H9 (cell line): ENCODE data around the gene SHANK1. TPM values are rescaled to one million over a fixed set of nuclear protein-coding genes. Genes with fewer than 3 reads are reported as not detected.

Experiments used
- DNase-seq: peaks from one replicate; pipeline ENCODE4 v3.0.0-alpha.2; 2017
- H2AFZ ChIP-seq: one replicate; pipeline ENCODE4 v1.6.1; 2013; ENCODE audit warnings: mild to moderate bottlenecking, low read length, control low read depth, moderate library complexity
- H2AK5ac ChIP-seq: 2 replicates; pipeline ENCODE4 v1.6.1; 2013; ENCODE audit warnings: low read length, control low read depth, mixed read lengths; ENCODE audit not compliant: insufficient read length
- H2BK120ac ChIP-seq: one replicate; pipeline ENCODE4 v1.6.1; 2013; ENCODE audit warnings: low read depth, mild to moderate bottlenecking, low read length, control low read depth, inconsistent platforms; ENCODE audit not compliant: poor library complexity, severe bottlenecking
- H2BK12ac ChIP-seq: 2 replicates; pipeline ENCODE4 v1.6.1; 2013; ENCODE audit warnings: low read length, control low read depth, mixed read lengths, low read depth; ENCODE audit not compliant: insufficient read length
- H2BK15ac ChIP-seq: 2 replicates; pipeline ENCODE4 v1.6.1; 2013; ENCODE audit warnings: low read depth, low read length, control low read depth
- H2BK20ac ChIP-seq: one replicate; pipeline ENCODE4 v1.6.1; 2013; ENCODE audit warnings: low read depth, mild to moderate bottlenecking, low read length, control low read depth, inconsistent platforms; ENCODE audit not compliant: poor library complexity, severe bottlenecking
- H2BK5ac ChIP-seq: 2 replicates; pipeline ENCODE4 v1.6.1; 2013; ENCODE audit warnings: low read length, control low read depth, mixed read lengths; ENCODE audit not compliant: insufficient read length
- H3K14ac ChIP-seq: 2 replicates; pipeline ENCODE4 v1.6.1; 2013; ENCODE audit warnings: low read length, control low read depth; ENCODE audit not compliant: insufficient read depth
- H3K18ac ChIP-seq: 2 replicates; pipeline ENCODE4 v1.6.1; 2013; ENCODE audit warnings: low read depth, mild to moderate bottlenecking, mixed read lengths, low read length, control low read depth; ENCODE audit not compliant: insufficient read length
- H3K23ac ChIP-seq: 2 replicates; pipeline ENCODE4 v1.6.1; 2013; ENCODE audit warnings: low read length, control low read depth, mixed read lengths, low read depth; ENCODE audit not compliant: insufficient read length
- H3K23me2 ChIP-seq: 2 replicates; pipeline ENCODE4 v1.6.1; 2013; ENCODE audit warnings: low read depth, mild to moderate bottlenecking, mixed read lengths, low read length, control low read depth; ENCODE audit not compliant: insufficient read length, poor library complexity, severe bottlenecking
- H3K27ac ChIP-seq: 2 replicates; pipeline ENCODE4 v1.5.1; 2013; ENCODE audit warnings: low read length, control low read depth, mixed read lengths, low read depth; ENCODE audit not compliant: insufficient read length
- H3K27me3 ChIP-seq: 2 replicates; pipeline ENCODE4 v1.6.1; 2013; ENCODE audit warnings: low read length, control low read depth, inconsistent platforms; ENCODE audit not compliant: insufficient read depth
- H3K4ac ChIP-seq: 2 replicates; pipeline ENCODE4 v1.6.1; 2013; ENCODE audit warnings: low read depth, mild to moderate bottlenecking, control low read depth, inconsistent platforms, low read length, moderate library complexity
- H3K4me1 ChIP-seq: 2 replicates; pipeline ENCODE4 v1.6.1; 2013; ENCODE audit warnings: low read length, control low read depth, inconsistent platforms; ENCODE audit not compliant: insufficient read depth
- H3K4me2 ChIP-seq: 2 replicates; pipeline ENCODE4 v1.6.1; 2013; ENCODE audit warnings: low read length, control low read depth, mixed read lengths; ENCODE audit not compliant: insufficient read length, insufficient read depth
- H3K56ac ChIP-seq: 2 replicates; pipeline ENCODE4 v1.6.1; 2013; ENCODE audit warnings: low read depth, mild to moderate bottlenecking, mixed read lengths, low read length, control low read depth; ENCODE audit not compliant: insufficient read length
- H3K79me1 ChIP-seq: 2 replicates; pipeline ENCODE4 v1.6.1; 2013; ENCODE audit warnings: low read depth, mild to moderate bottlenecking, moderate library complexity, low read length, control low read depth, inconsistent platforms; ENCODE audit not compliant: insufficient read depth, poor library complexity, severe bottlenecking
- H3K79me2 ChIP-seq: 2 replicates; pipeline ENCODE4 v1.6.1; 2013; ENCODE audit warnings: low read length, control low read depth, inconsistent platforms; ENCODE audit not compliant: insufficient read depth
- H3K9ac ChIP-seq: 2 replicates; pipeline ENCODE4 v1.6.1; 2013; ENCODE audit warnings: low read length, control low read depth, mixed read lengths; ENCODE audit not compliant: insufficient read length; ENCODE audit errors: extremely low read depth
- H3K9me3 ChIP-seq: one replicate; pipeline ENCODE4 v1.6.1; 2013; ENCODE audit warnings: low read depth, low read length, inconsistent platforms; ENCODE audit not compliant: control insufficient read depth
- H3T11ph ChIP-seq: one replicate; pipeline ENCODE4 v1.6.1; 2013; ENCODE audit warnings: mild to moderate bottlenecking, low read length, control low read depth, inconsistent platforms
- H4K20me1 ChIP-seq: one replicate; pipeline ENCODE4 v1.6.1; 2013; ENCODE audit not compliant: control insufficient read depth, insufficient read length, insufficient read depth
- H4K5ac ChIP-seq: 2 replicates; pipeline ENCODE4 v1.6.1; 2013; ENCODE audit warnings: low read depth, mild to moderate bottlenecking, mixed read lengths, low read length, control low read depth; ENCODE audit not compliant: insufficient read length
- H4K8ac ChIP-seq: replicated peaks from 2 replicates; pipeline ENCODE4 v1.6.1; 2013; ENCODE audit warnings: low read length, control low read depth, mixed read lengths, low read depth; ENCODE audit not compliant: insufficient read length
- H4K91ac ChIP-seq: 2 replicates; pipeline ENCODE4 v1.6.1; 2013; ENCODE audit warnings: low read depth, mild to moderate bottlenecking, moderate library complexity, mixed read lengths, low read length, control low read depth; ENCODE audit not compliant: insufficient read length
- H3K27ac Mint-ChIP-seq, 3 experiments: 2 replicates in 2 of 3; 3 replicates in 1 of 3; pipeline ENCODE4 v1.8.0; 2020 to 2021; ENCODE audit warnings: mixed read lengths in 3 of 3, mild to moderate bottlenecking in 1 of 3, moderate library complexity in 1 of 3
- H3K27me3 Mint-ChIP-seq: 2 replicates; pipeline ENCODE4 v1.8.0; 2021; ENCODE audit warnings: low read depth, mild to moderate bottlenecking, moderate library complexity, mixed read lengths
- H3K36me3 Mint-ChIP-seq, 3 experiments: 2 replicates in 2 of 3; 3 replicates in 1 of 3; pipeline ENCODE4 v1.8.0; 2020 to 2021; ENCODE audit warnings: low read depth in 3 of 3, mixed read lengths in 3 of 3; ENCODE audit not compliant: insufficient read depth in 1 of 3
- H3K4me1 Mint-ChIP-seq, 2 experiments: 2 replicates each; pipeline ENCODE4 v1.8.0; 2020; ENCODE audit warnings: mixed read lengths in 2 of 2
- H3K4me3 Mint-ChIP-seq, 2 experiments: 2 replicates in 1 of 2; 3 replicates in 1 of 2; pipeline ENCODE4 v1.8.0; 2020 to 2021; ENCODE audit warnings: mild to moderate bottlenecking in 2 of 2, mixed read lengths in 2 of 2, moderate library complexity in 1 of 2
- H3K9me3 Mint-ChIP-seq, 2 experiments: 2 replicates in 1 of 2; 3 replicates in 1 of 2; pipeline ENCODE4 v1.8.0; 2020; ENCODE audit warnings: mild to moderate bottlenecking in 2 of 2, mixed read lengths in 2 of 2, moderate library complexity in 1 of 2
- CTCF ChIP-seq: fragments of 200-600 bp; sonication (generic); conservative IDR thresholded peaks from 3 replicates; pipeline ENCODE4 v1.8.0; 2021; ENCODE audit warnings: antibody characterized with exemption, mild to moderate bottlenecking
- WGBS: extraction: QIAGEN DNeasy Blood & Tissue Kit; methylation state at CpG from one replicate; pipeline ENCODE4 v1.1.7; 2013; ENCODE audit warnings: missing lambda C conversion rate, low lambda C conversion rate, mixed read lengths; ENCODE audit not compliant: insufficient read length; ENCODE audit errors: extremely low coverage; 5-methylcytosine and 5-hydroxymethylcytosine counted together
- total RNA-seq: library from RNA; stranded (reverse); gene quantifications from 2 replicates; pipeline ENCODE4 v1.2.1, GENCODE V29; 2021

The SHANK1 gene
- total RNA-seq, 1 experiment from 2014 or later = 1.7 TPM

GRCh38 chr19:50710094-50710493, 9.5 kb downstream of the SHANK1 start:
- H3K4me1 Mint-ChIP-seq = peaks cover 2 to 12% of the 10 kb centered on the region in 2 experiments
- H3K23ac ChIP-seq = no peak overlapping the region
- no peak overlapping the region for H4K5ac ChIP-seq
- H3K27ac ChIP-seq = no peak overlapping the region
- H2BK120ac ChIP-seq = no peak overlapping the region
- no peak overlapping the region for H3K4me2 ChIP-seq
- H3K27me3 Mint-ChIP-seq = peaks cover 85% of the 10 kb centered on the region
- no peaks in the 10 kb centered on the region for H3K9me3 Mint-ChIP-seq
- H4K8ac ChIP-seq = no peak overlapping the region
- no CpG with 5 or more reads among the region's 10 CpGs for WGBS
- H3K27ac Mint-ChIP-seq = no peak overlapping the region
- no peak overlapping the region for H3K56ac ChIP-seq
- no peak overlapping the region for H3K9ac ChIP-seq
- H2BK12ac ChIP-seq = no peak overlapping the region
- no peak overlapping the region for H3K18ac ChIP-seq
- peak; percentile 51 for TF ChIP-seq CTCF
- no peak overlapping the region for H3T11ph ChIP-seq
- H3K79me2 ChIP-seq = no peaks in the 10 kb centered on the region
- no peak overlapping the region for H4K91ac ChIP-seq
- no peaks in the 10 kb centered on the region; the same call in 1 of the 2 replicates for H3K27me3 ChIP-seq
- no peaks in the 10 kb centered on the region for H3K4me1 ChIP-seq
- no peaks in the 10 kb centered on the region; a peak in 1 of 7 replicates for H3K36me3 Mint-ChIP-seq
- no peak overlapping the region for H3K4me3 Mint-ChIP-seq
- no peaks in the 10 kb centered on the region for H3K79me1 ChIP-seq
- no peaks in the 10 kb centered on the region for H4K20me1 ChIP-seq
- no peak overlapping the region for H2AK5ac ChIP-seq
- H3K9me3 ChIP-seq = no peaks in the 10 kb centered on the region
- no peak for DNase-seq
- H3K14ac ChIP-seq = no peak overlapping the region
- H3K4ac ChIP-seq = no peak overlapping the region
- H2BK15ac ChIP-seq = no peak overlapping the region
- no peak overlapping the region for H2AFZ ChIP-seq
- no peak overlapping the region for H2BK20ac ChIP-seq
- H3K23me2 ChIP-seq = no peaks in the 10 kb centered on the region
- no peak overlapping the region for H2BK5ac ChIP-seq
